ENCODE results near the gene TAMALIN. TPM values are rescaled to one million over a fixed set of nuclear protein-coding genes. Genes with fewer than 3 reads are reported as not detected.

TAMALIN gene
- total RNA-seq, 1 experiment from 2014 or later, result 1.2 TPM

- Histone ChIP-seq H3K23ac (ENCODE audit: insufficient read length, low read depth, low read length) (no peak overlapping the region), H3K4ac (ENCODE audit: low read depth, low read length) (no peak overlapping the region), H2BK20ac (ENCODE audit: low read depth, low read length, poor library complexity, severe bottlenecking) (no peak overlapping the region), H3K9ac (ENCODE audit: extremely low read depth, insufficient read length, low read length) (no peak overlapping the region), H3K56ac (ENCODE audit: insufficient read length, low read depth, low read length) (no peak overlapping the region), H2AFZ (ENCODE audit: low read length) (no peak overlapping the region), H2BK15ac (ENCODE audit: low read depth, low read length) (no peak overlapping the region), H2AK5ac (ENCODE audit: insufficient read length, low read length) (no peak overlapping the region), H2BK120ac (ENCODE audit: low read depth, low read length, poor library complexity, severe bottlenecking) (no peak overlapping the region), H3K79me1 (ENCODE audit: insufficient read depth, low read depth, low read length, poor library complexity, severe bottlenecking) (no peaks in the 10 kb centered on the region), H4K20me1 (ENCODE audit: control insufficient read depth, insufficient read depth, insufficient read length) (no peaks in the 10 kb centered on the region), H3K9me3 (ENCODE audit: control insufficient read depth, low read depth, low read length) (no peaks in the 10 kb centered on the region), H2BK12ac (ENCODE audit: insufficient read length, low read depth, low read length) (no peak overlapping the region), H3K23me2 (ENCODE audit: insufficient read length, low read depth, low read length, poor library complexity, severe bottlenecking) (peaks cover 16% of the 10 kb centered on the region), H4K5ac (ENCODE audit: insufficient read length, low read depth, low read length) (no peak overlapping the region), H3K79me2 (ENCODE audit: insufficient read depth, low read length) (no peaks in the 10 kb centered on the region), H4K91ac (ENCODE audit: insufficient read length, low read depth, low read length) (no peak overlapping the region), H3K14ac (ENCODE audit: insufficient read depth, low read length) (no peak overlapping the region; the same call in 1 of the 2 replicates), H3K27ac (ENCODE audit: insufficient read length, low read depth, low read length) (no peak overlapping the region), H3K27me3 (ENCODE audit: insufficient read depth, low read length) (peaks cover 5% of the 10 kb centered on the region; the same call in 1 of the 2 replicates), H2BK5ac (ENCODE audit: insufficient read length, low read length) (no peak overlapping the region), H4K8ac (replicated peaks; ENCODE audit: insufficient read length, low read depth, low read length) (no peak overlapping the region), H3K4me2 (ENCODE audit: insufficient read depth, insufficient read length, low read length) (peak overlapping the region; percentile 66), H3K4me1 (ENCODE audit: insufficient read depth, low read length) (peaks cover 5% of the 10 kb centered on the region), H3K18ac (ENCODE audit: insufficient read length, low read depth, low read length) (no peak overlapping the region), H3T11ph (ENCODE audit: low read length) (no peak overlapping the region)
- DNase-seq, result peak; percentile 93
- no CpG with 5 or more reads among the region's 70 CpGs for WGBS (ENCODE audit: extremely low coverage, insufficient read length, low lambda C conversion rate)
- TF ChIP-seq CTCF (conservative IDR thresholded peaks at IDR 0.05), result peak; percentile 98
- Mint-ChIP-seq H3K27ac (no peak overlapping the region), H3K9me3 (no peaks in the 10 kb centered on the region; a peak in 1 of 5 replicates), H3K4me3 (peak overlapping the region; percentile 62 to 81), H3K4me1 (peaks cover 23 to 38% of the 10 kb centered on the region in 2 experiments), H3K27me3 (ENCODE audit: low read depth) (peaks cover 66% of the 10 kb centered on the region), H3K36me3 (ENCODE audit: insufficient read depth in 1 of 3, low read depth in 3 of 3) (no peaks in the 10 kb centered on the region; a peak in 1 of 7 replicates)
These were observed 16.6 kb downstream of the TAMALIN start for GRCh38 chr12:52023182-52023975.
